Mucosa of rectum (tissue), 2 donors: ENCODE measurements around the gene P2RX3.

Source experiments
- H3K27ac ChIP-seq, 2 donors: one replicate each; pipeline ENCODE4 v1.7.0; 2013; ENCODE audit warnings: inconsistent platforms in 2 of 2, low read depth in 2 of 2, low read length in 2 of 2
- H3K27me3 ChIP-seq, 2 donors: one replicate each; pipeline ENCODE4 v1.7.0; 2013; ENCODE audit warnings: low read length in 2 of 2; ENCODE audit not compliant: control insufficient read depth in 2 of 2, insufficient read depth in 2 of 2
- H3K36me3 ChIP-seq, 2 donors: one replicate each; pipeline ENCODE4 v1.7.0; 2013; ENCODE audit warnings: low read length in 2 of 2; ENCODE audit not compliant: control insufficient read depth in 2 of 2, insufficient read depth in 2 of 2
- H3K4me1 ChIP-seq, 2 donors: one replicate each; pipeline ENCODE4 v1.7.0; 2013; ENCODE audit warnings: low read length in 2 of 2, mild to moderate bottlenecking in 1 of 2; ENCODE audit not compliant: control insufficient read depth in 2 of 2, insufficient read depth in 2 of 2
- H3K4me3 ChIP-seq, 2 donors: one replicate each; pipeline ENCODE4 v1.7.0; 2013; ENCODE audit warnings: low read length in 2 of 2
- H3K9ac ChIP-seq, 2 donors: one replicate each; pipeline ENCODE4 v1.7.0; 2013; ENCODE audit warnings: low read length in 2 of 2, low read depth in 1 of 2, mild to moderate bottlenecking in 1 of 2
- H3K9me3 ChIP-seq, 2 donors: one replicate each; pipeline ENCODE4 v1.7.0; 2013; ENCODE audit warnings: low read length in 2 of 2; ENCODE audit not compliant: control insufficient read depth in 2 of 2
- donor health status: healthy.
- donor health status: Normal muscosa, but diverticular disease.

The P2RX3 gene

DNA sequence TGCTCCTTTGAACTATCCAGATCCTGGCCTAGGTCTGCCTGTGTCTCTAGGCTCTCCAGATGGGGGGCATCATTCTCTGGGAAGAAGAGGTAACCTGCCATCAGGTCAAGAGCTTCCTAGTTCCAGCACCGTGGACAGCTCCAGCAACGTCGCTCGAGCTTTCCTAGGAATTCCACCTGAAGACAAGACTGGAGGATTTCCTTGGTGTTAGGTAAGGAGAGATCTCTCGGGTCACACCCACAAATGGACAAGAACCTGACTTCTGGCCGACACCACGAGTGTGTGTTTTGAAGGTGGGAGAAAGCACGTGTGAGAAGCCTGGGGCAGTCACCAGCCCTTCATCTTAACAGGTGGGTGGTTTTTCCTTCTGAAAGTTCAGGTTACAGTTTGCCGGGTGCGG, 41.6 kb downstream of the P2RX3 start:
- no peaks in the 10 kb centered on the region for H3K4me1 ChIP-seq
- no peak overlapping the region for H3K4me3 ChIP-seq
- H3K36me3 ChIP-seq: no peaks in the 10 kb centered on the region
- H3K9me3 ChIP-seq: no peaks in the 10 kb centered on the region
- no peak overlapping the region for H3K9ac ChIP-seq
- no peaks in the 10 kb centered on the region for H3K27me3 ChIP-seq
- H3K27ac ChIP-seq: no peak overlapping the region

GRCh38 chr11:57380975-57381374, 42.8 kb downstream of the P2RX3 start, which contains the start of gene PRG3:
PRG3 (minus strand) TSS chr11:57381150; CDS start chr11:57380708, 442 bp downstream.
- H3K27ac ChIP-seq: no peak within 1 kb of the TSS
- no peaks in the 10 kb centered on the region for H3K27me3 ChIP-seq
- H3K4me3 ChIP-seq: no peak within 1 kb of the TSS
- H3K9ac ChIP-seq: no peak within 1 kb of the TSS
- H3K9me3 ChIP-seq: no peaks in the 10 kb centered on the region
- no peaks in the 10 kb centered on the region for H3K36me3 ChIP-seq
- H3K4me1 ChIP-seq: no peaks in the 10 kb centered on the region

- Histone ChIP-seq H3K27me3 (no peaks in the 10 kb centered on the region), H3K36me3 (no peaks in the 10 kb centered on the region), H3K27ac (no peak overlapping the region), H3K9ac (no peak overlapping the region), H3K4me1 (no peaks in the 10 kb centered on the region), H3K9me3 (no peaks in the 10 kb centered on the region), H3K4me3 (no peak overlapping the region)
Observed at GRCh38 chr11:57386178-57386940, 48.2 kb downstream of the P2RX3 start.

GRCh38 chr11:57387289-57388030, 49.3 kb downstream of the P2RX3 start:
- Histone ChIP-seq H3K9ac (no peak overlapping the region), H3K36me3 (no peaks in the 10 kb centered on the region), H3K4me1 (no peaks in the 10 kb centered on the region)

GRCh38 chr11:57390535-57390934, 52.4 kb downstream of the P2RX3 start, which contains the start of gene PRG2:
PRG2 (minus strand) TSS chr11:57390650; CDS start chr11:57389944, 706 bp downstream.
- Histone ChIP-seq H3K27me3 (no peaks in the 10 kb centered on the region), H3K9ac (no peak within 1 kb of the TSS), H3K9me3 (no peaks in the 10 kb centered on the region), H3K27ac (no peak within 1 kb of the TSS), H3K4me1 (no peaks in the 10 kb centered on the region), H3K36me3 (no peaks in the 10 kb centered on the region), H3K4me3 (no peak within 1 kb of the TSS)

More at GRCh38 chr11:57387289-57388030, 49.3 kb downstream of the P2RX3 start:
- Histone ChIP-seq H3K27me3 (no peaks in the 10 kb centered on the region), H3K4me3 (no peak overlapping the region), H3K9me3 (no peaks in the 10 kb centered on the region), H3K27ac (no peak overlapping the region)

GRCh38 chr11:57391111-57391510, 53.0 kb downstream of the P2RX3 start:
- Histone ChIP-seq H3K4me1 (no peaks in the 10 kb centered on the region), H3K9me3 (no peaks in the 10 kb centered on the region), H3K36me3 (no peaks in the 10 kb centered on the region), H3K9ac (no peak overlapping the region), H3K27me3 (peaks cover 0 to 2% of the 10 kb centered on the region in 2 donors), H3K27ac (no peak overlapping the region), H3K4me3 (no peak overlapping the region)

- no peaks in the 10 kb centered on the region for H3K4me1 ChIP-seq
- H3K36me3 ChIP-seq: no peaks in the 10 kb centered on the region
- no peak overlapping the region for H3K4me3 ChIP-seq
- H3K9me3 ChIP-seq: no peaks in the 10 kb centered on the region
- peaks cover 0 to 2% of the 10 kb centered on the region in 2 donors for H3K27me3 ChIP-seq
- H3K27ac ChIP-seq: no peak overlapping the region
- H3K9ac ChIP-seq: no peak overlapping the region
Observed at GRCh38 chr11:57391539-57391938, 53.4 kb downstream of the P2RX3 start.

DNA sequence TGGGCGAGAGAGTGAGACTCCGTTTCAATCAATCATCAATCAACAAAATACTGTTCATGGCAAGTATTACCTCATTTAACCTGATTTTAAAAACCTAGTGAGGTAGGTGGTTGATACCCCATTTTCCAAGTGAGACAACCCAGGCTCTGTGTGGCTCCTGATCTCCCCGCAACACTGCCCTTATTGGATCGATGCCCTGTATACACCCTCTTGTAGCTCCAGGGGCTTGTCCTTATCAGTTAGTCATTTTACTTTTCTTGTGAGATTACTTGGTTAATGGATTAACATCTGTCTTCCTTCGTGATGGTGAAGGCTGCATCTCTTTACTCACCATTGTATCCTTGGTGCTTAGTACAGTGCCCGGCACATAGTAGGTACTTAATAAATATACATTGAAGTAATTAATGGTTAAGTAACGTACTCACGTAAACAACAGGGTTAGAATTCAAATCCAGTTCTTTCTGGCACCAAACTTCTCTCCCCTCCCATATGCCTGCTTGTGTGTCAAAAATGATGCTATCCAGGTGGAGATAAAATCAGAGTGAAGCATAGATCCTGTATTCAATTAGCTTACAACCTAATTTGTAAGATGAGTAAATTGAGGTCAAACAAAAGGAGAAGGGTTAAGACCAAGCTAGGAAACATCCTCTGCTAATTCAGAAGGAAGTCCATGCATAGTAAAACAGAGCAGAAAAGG, 54.1 kb downstream of the P2RX3 start:
- Histone ChIP-seq H3K4me1 (no peaks in the 10 kb centered on the region), H3K36me3 (no peaks in the 10 kb centered on the region)

GRCh38 chr11:57392763-57393105, 54.6 kb downstream of the P2RX3 start:
- peaks cover 0 to 2% of the 10 kb centered on the region in 2 donors for H3K27me3 ChIP-seq
- no peaks in the 10 kb centered on the region for H3K4me1 ChIP-seq
- no peaks in the 10 kb centered on the region for H3K9me3 ChIP-seq
- H3K9ac ChIP-seq: no peak overlapping the region
- H3K27ac ChIP-seq: no peak overlapping the region
- no peak overlapping the region for H3K4me3 ChIP-seq
- no peaks in the 10 kb centered on the region for H3K36me3 ChIP-seq

More for the DNA sequence above, 54.1 kb downstream of the P2RX3 start:
- Histone ChIP-seq H3K27me3 (peaks cover 0 to 2% of the 10 kb centered on the region in 2 donors), H3K9ac (no peak overlapping the region), H3K4me3 (no peak overlapping the region), H3K27ac (no peak overlapping the region), H3K9me3 (no peaks in the 10 kb centered on the region)
